ENCODE measurements around the gene FAXC. TPM values are rescaled to one million over a fixed set of nuclear protein-coding genes. Genes with fewer than 3 reads are reported as not detected.

FAXC gene
- total RNA-seq, 1 donor from 2014 or later = 2.5 TPM

- TF ChIP-seq CTCF (IDR thresholded peaks at IDR 0.05) = no peak
- no peaks in the 10 kb centered on the region for H3K36me3 Mint-ChIP-seq (ENCODE audit: unreplicated experiment)
- no peak for DNase-seq (ENCODE audit: extremely low spot score, unreplicated experiment)
- H3K4me1 Mint-ChIP-seq (ENCODE audit: unreplicated experiment) = no peaks in the 10 kb centered on the region
- H3K27ac Mint-ChIP-seq (ENCODE audit: unreplicated experiment) = no peak overlapping the region
- no peak overlapping the region for H3K4me3 Mint-ChIP-seq (ENCODE audit: unreplicated experiment)
- no peaks in the 10 kb centered on the region for H3K9me3 Mint-ChIP-seq (ENCODE audit: unreplicated experiment)
- H3K27me3 Mint-ChIP-seq (ENCODE audit: unreplicated experiment) = no peaks in the 10 kb centered on the region
Measured at GRCh38 chr6:99307295-99307907, 42.1 kb downstream of the FAXC start.

- no peak for TF ChIP-seq CTCF (IDR thresholded peaks at IDR 0.05)
Measured at GRCh38 chr6:99306341-99306740, 43.1 kb downstream of the FAXC start.

GRCh38 chr6:99305021-99305554 is 44.4 kb downstream of the FAXC start:
- TF ChIP-seq CTCF (IDR thresholded peaks at IDR 0.05) = no peak
- H3K27ac Mint-ChIP-seq (ENCODE audit: unreplicated experiment) = no peak overlapping the region
- no peak overlapping the region for H3K4me3 Mint-ChIP-seq (ENCODE audit: unreplicated experiment)
- no peaks in the 10 kb centered on the region for H3K36me3 Mint-ChIP-seq (ENCODE audit: unreplicated experiment)
- H3K4me1 Mint-ChIP-seq (ENCODE audit: unreplicated experiment) = no peaks in the 10 kb centered on the region
- no peaks in the 10 kb centered on the region for H3K27me3 Mint-ChIP-seq (ENCODE audit: unreplicated experiment)
- H3K9me3 Mint-ChIP-seq (ENCODE audit: unreplicated experiment) = no peaks in the 10 kb centered on the region
- DNase-seq (ENCODE audit: extremely low spot score, unreplicated experiment) = no peak

More at GRCh38 chr6:99306341-99306740, 43.1 kb downstream of the FAXC start:
- H3K27ac Mint-ChIP-seq (ENCODE audit: unreplicated experiment) = no peak overlapping the region
- no peaks in the 10 kb centered on the region for H3K36me3 Mint-ChIP-seq (ENCODE audit: unreplicated experiment)
- H3K9me3 Mint-ChIP-seq (ENCODE audit: unreplicated experiment) = no peaks in the 10 kb centered on the region
- H3K4me3 Mint-ChIP-seq (ENCODE audit: unreplicated experiment) = no peak overlapping the region
- no peaks in the 10 kb centered on the region for H3K27me3 Mint-ChIP-seq (ENCODE audit: unreplicated experiment)
- no peak for DNase-seq (ENCODE audit: extremely low spot score, unreplicated experiment)
- H3K4me1 Mint-ChIP-seq (ENCODE audit: unreplicated experiment) = no peaks in the 10 kb centered on the region

- no peak for DNase-seq (ENCODE audit: extremely low spot score, unreplicated experiment)
- Mint-ChIP-seq H3K4me1 (ENCODE audit: unreplicated experiment) (no peaks in the 10 kb centered on the region), H3K27ac (ENCODE audit: unreplicated experiment) (no peak overlapping the region), H3K27me3 (ENCODE audit: unreplicated experiment) (no peaks in the 10 kb centered on the region), H3K36me3 (ENCODE audit: unreplicated experiment) (no peaks in the 10 kb centered on the region), H3K4me3 (ENCODE audit: unreplicated experiment) (no peak overlapping the region), H3K9me3 (ENCODE audit: unreplicated experiment) (no peaks in the 10 kb centered on the region)
- TF ChIP-seq CTCF (IDR thresholded peaks at IDR 0.05) = no peak
Measured at GRCh38 chr6:99297415-99297814, 52.1 kb downstream of the FAXC start.

- no peaks in the 10 kb centered on the region for H3K9me3 Mint-ChIP-seq (ENCODE audit: unreplicated experiment)
- no peaks in the 10 kb centered on the region for H3K36me3 Mint-ChIP-seq (ENCODE audit: unreplicated experiment)
- no peak overlapping the region for H3K4me3 Mint-ChIP-seq (ENCODE audit: unreplicated experiment)
- DNase-seq (ENCODE audit: extremely low spot score, unreplicated experiment) = no peak
- no peak for TF ChIP-seq CTCF (IDR thresholded peaks at IDR 0.05)
- no peaks in the 10 kb centered on the region for H3K4me1 Mint-ChIP-seq (ENCODE audit: unreplicated experiment)
- no peaks in the 10 kb centered on the region for H3K27me3 Mint-ChIP-seq (ENCODE audit: unreplicated experiment)
- H3K27ac Mint-ChIP-seq (ENCODE audit: unreplicated experiment) = no peak overlapping the region
Measured at GRCh38 chr6:99297006-99297405, 52.5 kb downstream of the FAXC start.
